Adrenal gland (tissue), 12 donors: ENCODE measurements around the gene PDS5B. TPM values are rescaled to one million over a fixed set of nuclear protein-coding genes. Genes with fewer than 3 reads are reported as not detected.

ENCODE experiments used
- DNase-seq, 7 donors: peaks; one replicate each; pipeline ENCODE4 v3.0.0-alpha.2; 2019 to 2020
- H3K27ac ChIP-seq, 5 donors: fragments of 200-600 bp; sonication (generic) in 4 of 5; 1 replicate in 3 of 5; 2 replicates in 2 of 5; pipeline versions ENCODE4 v1.5.1 to v1.8.0; 2016 to 2020; ENCODE audit warnings: mild to moderate bottlenecking in 1 of 5
- H3K27me3 ChIP-seq: fragments of 200-600 bp; 2 replicates; pipeline ENCODE4 v1.8.0; 2021
- H3K36me3 ChIP-seq, 2 donors: fragments of 200-600 bp; replicated peaks in 1 of 2; 1 replicate in 1 of 2; 2 replicates in 1 of 2; pipeline versions ENCODE4 v1.5.1 to v1.8.0; 2018 to 2022
- H3K4me1 ChIP-seq, 2 donors: fragments of 200-600 bp; replicated peaks in 1 of 2; 1 replicate in 1 of 2; 2 replicates in 1 of 2; pipeline versions ENCODE4 v1.5.1 to v1.8.0; 2018 to 2021
- H3K4me3 ChIP-seq, 4 donors: fragments of 200-600 bp; sonication (generic) in 3 of 4; one replicate each; pipeline ENCODE4 v1.5.1; 2016 to 2018
- H3K9me3 ChIP-seq, 3 donors: fragments of 200-600 bp; sonication (generic) in 1 of 3; replicated peaks in 1 of 3; 1 replicate in 2 of 3; 2 replicates in 1 of 3; pipeline versions ENCODE4 v1.5.1 to v1.8.0; 2016 to 2021
- CTCF ChIP-seq, 6 experiments: fragments of 450-650 bp in 4 of 6; fragments of 200-600 bp in 2 of 6; sonication (generic) in 1 of 6; IDR thresholded peaks; 1 replicate in 5 of 6; 2 replicates in 1 of 6; pipeline versions ENCODE4 v1.5.1 to v1.8.0; 2016 to 2021; ENCODE audit warnings: antibody characterized with exemption in 6 of 6, mild to moderate bottlenecking in 2 of 6, moderate library complexity in 1 of 6
- POLR2A ChIP-seq, 2 donors: fragments of 450-650 bp; IDR thresholded peaks; one replicate each; pipeline ENCODE4 v1.6.1; 2017; ENCODE audit warnings: antibody characterized with exemption in 2 of 2, mild to moderate bottlenecking in 2 of 2, moderate library complexity in 1 of 2
- WGBS, 4 donors: extraction: QIAGEN DNeasy Blood & Tissue Kit in 2 of 4; methylation state at CpG; one replicate each; pipeline versions ENCODE4 v1.1.5 to v1.1.7; 2013 to 2017; 5-methylcytosine and 5-hydroxymethylcytosine counted together
- intact Hi-C, 2 donors: fragments of 100-400 bp; cut with DNase I; formaldehyde crosslinking; loops; one replicate each; pipeline versions ENCODE4 v1.14.1 to v1.15.0; 2022 to 2023
- polyA plus RNA-seq, 3 donors: library from polyadenylated mRNA; stranded (reverse); fragments of 200-250 nt in 2 of 3; fragments of 350-450 nt in 1 of 3; fragmentation: Illumina TruSeq in 1 of 3; extraction: RNeasy Lipid Tissue Mini Kit (QIAGEN cat#74804) in 1 of 3; gene quantifications; one replicate each; pipeline ENCODE4 v1.2.3, GENCODE V29; 2013 to 2014
- total RNA-seq, 9 donors: library from RNA; depleted of rRNA in 4 of 9; stranded (reverse); fragments of >200 nt in 4 of 9; fragments of 120-200 nt in 1 of 9; fragmentation: NEBNext Ultra II Directional in 1 of 9; extraction: Animal tissue kit (Norgen Biotek cat#: 25700) in 1 of 9; gene quantifications; one replicate each; pipeline versions ENCODE4 v1.1.0 to v1.2.4, GENCODE V29; 2013 to 2023
- donor health status: healthy with polysubstance abuse.
- donor health status: Bipolar disorder and iron deficiency.
- donor health status: DM: yes; HTN: yes; CAD: no.
- donor health status: DM: no; HTN: no; CAD: no.
- donor health status: DM: no; HTN: no; CAD: no.
- donor health status: DM: yes; HTN: yes; CAD: no.

The PDS5B gene
- total and polyA plus RNA-seq, 12 donors: 3.9 to 59.4 (median 30.2) TPM

- Histone ChIP-seq H3K4me3 (no peak overlapping the region), H3K4me1 (no peaks in the 10 kb centered on the region), H3K27ac (no peak overlapping the region), H3K9me3 (no peaks in the 10 kb centered on the region), H3K27me3 (no peaks in the 10 kb centered on the region), H3K36me3 (peaks cover 0 to 13% of the 10 kb centered on the region in 2 donors)
- no peak for TF ChIP-seq CTCF (IDR thresholded peaks at IDR 0.05)
- no peak for TF ChIP-seq POLR2A (IDR thresholded peaks at IDR 0.05)
- 90 to 100% (median 98%) methylated on average over 1 of the region's 1 CpG for WGBS, 4 donors
- no peak for DNase-seq
- intact Hi-C loops: no loop called here
These were observed 167.9 kb downstream of the PDS5B start for GRCh38 chr13:32754179-32754578.

GRCh38 chr13:32759152-32759551 lies 172.9 kb downstream of the PDS5B start:
- Histone ChIP-seq H3K36me3 (peaks cover 0 to 8% of the 10 kb centered on the region in 2 donors), H3K27me3 (no peaks in the 10 kb centered on the region), H3K27ac (no peak overlapping the region), H3K9me3 (no peaks in the 10 kb centered on the region), H3K4me3 (no peak overlapping the region), H3K4me1 (no peaks in the 10 kb centered on the region)
- DNase-seq: no peak
- WGBS, 4 donors: 88 to 91% (median 91%) methylated on average over 2 of the region's 2 CpGs
- TF ChIP-seq CTCF (IDR thresholded peaks at IDR 0.05) (no peak), POLR2A (IDR thresholded peaks at IDR 0.05) (no peak)
- intact Hi-C loops: no loop called here

GRCh38 chr13:32761472-32761871 lies 175.2 kb downstream of the PDS5B start:
- Histone ChIP-seq H3K9me3 (no peaks in the 10 kb centered on the region), H3K4me3 (no peak overlapping the region), H3K27ac (no peak overlapping the region), H3K36me3 (peaks cover 0 to 7% of the 10 kb centered on the region in 2 donors), H3K4me1 (no peaks in the 10 kb centered on the region), H3K27me3 (no peaks in the 10 kb centered on the region)
- intact Hi-C loops: no loop called here
- TF ChIP-seq CTCF (IDR thresholded peaks at IDR 0.05) (no peak), POLR2A (IDR thresholded peaks at IDR 0.05) (no peak)
- 97 to 100% (median 99%) methylated on average over 2 of the region's 2 CpGs for WGBS, 4 donors
- no peak for DNase-seq

GRCh38 chr13:32779119-32779518 lies 192.9 kb downstream of the PDS5B start:
- Histone ChIP-seq H3K27me3 (no peaks in the 10 kb centered on the region), H3K4me3 (no peak overlapping the region), H3K4me1 (no peaks in the 10 kb centered on the region), H3K27ac (no peak overlapping the region), H3K9me3 (no peaks in the 10 kb centered on the region), H3K36me3 (peaks cover 0 to 3% of the 10 kb centered on the region in 2 donors)
- TF ChIP-seq POLR2A (IDR thresholded peaks at IDR 0.05) (no peak), CTCF (IDR thresholded peaks at IDR 0.05) (no peak)
- DNase-seq: no peak
- intact Hi-C loops: no loop called here
